Hepatocyte (in vitro differentiated cells): ENCODE measurements around the gene FOXE3. TPM values are rescaled to one million over a fixed set of nuclear protein-coding genes. Genes with fewer than 3 reads are reported as not detected.

ENCODE experiments used
- DNase-seq: peaks from one replicate; pipeline ENCODE4 v3.0.0-alpha.2; 2016; ENCODE audit warnings: low spot score
- H2AFZ ChIP-seq: fragments of 200-600 bp; sonication (generic); 2 replicates; pipeline ENCODE4 v1.6.0; 2016; ENCODE audit warnings: antibody characterized with exemption, mild to moderate bottlenecking
- H3K27ac ChIP-seq: fragments of 200-600 bp; sonication (generic); 2 replicates; pipeline ENCODE4 v1.5.1; 2016; ENCODE audit warnings: mild to moderate bottlenecking
- H3K27me3 ChIP-seq: fragments of 200-600 bp; sonication (generic); 2 replicates; pipeline ENCODE4 v1.6.1; 2016
- H3K36me3 ChIP-seq: fragments of 200-600 bp; sonication (generic); replicated peaks from 2 replicates; pipeline ENCODE4 v1.5.1; 2016; ENCODE audit warnings: low read depth; ENCODE audit not compliant: insufficient read depth
- H3K4me1 ChIP-seq: fragments of 200-600 bp; sonication (generic); 2 replicates; pipeline ENCODE4 v1.5.1; 2016; ENCODE audit warnings: mild to moderate bottlenecking, moderate library complexity; ENCODE audit not compliant: insufficient read depth
- H3K4me2 ChIP-seq: fragments of 200-600 bp; sonication (generic); 2 replicates; pipeline ENCODE4 v1.6.0; 2016
- H3K4me3 ChIP-seq: fragments of 200-600 bp; sonication (generic); 2 replicates; pipeline ENCODE4 v1.5.1; 2016; ENCODE audit warnings: mild to moderate bottlenecking
- H3K79me2 ChIP-seq: fragments of 200-600 bp; sonication (generic); 2 replicates; pipeline ENCODE4 v1.6.0; 2017; ENCODE audit warnings: mild to moderate bottlenecking
- H3K9me2 ChIP-seq: fragments of 200-600 bp; sonication (generic); replicated peaks from 2 replicates; pipeline ENCODE4 v1.6.0; 2017; ENCODE audit warnings: mild to moderate bottlenecking; ENCODE audit not compliant: insufficient read depth
- H3K9me3 ChIP-seq: fragments of 200-600 bp; sonication (generic); 2 replicates; pipeline ENCODE4 v1.5.1; 2016; ENCODE audit warnings: low read depth, mild to moderate bottlenecking
- H4K20me1 ChIP-seq: fragments of 200-600 bp; sonication (generic); 2 replicates; pipeline ENCODE4 v1.6.0; 2016; ENCODE audit warnings: mild to moderate bottlenecking; ENCODE audit not compliant: insufficient read depth, poor library complexity, severe bottlenecking
- EZH2 ChIP-seq: fragments of 200-600 bp; sonication (generic); IDR thresholded peaks from 2 replicates; pipeline ENCODE4 v1.6.1; 2016; ENCODE audit warnings: antibody characterized with exemption, mild to moderate bottlenecking, borderline replicate concordance
- EZH2phosphoT487 ChIP-seq: fragments of 200-600 bp; sonication (generic); IDR thresholded peaks from one replicate; pipeline ENCODE4 v1.6.1; 2018; ENCODE audit warnings: antibody characterized with exemption, mild to moderate bottlenecking, low read depth, moderate library complexity; ENCODE audit not compliant: unreplicated experiment, severe bottlenecking
- WGBS: methylation state at CpG from one replicate; pipeline ENCODE4 v1.1.6; 2016; ENCODE audit warnings: low lambda C conversion rate; ENCODE audit errors: missing lambda C conversion rate; 5-methylcytosine and 5-hydroxymethylcytosine counted together
- polyA plus RNA-seq: library from polyadenylated mRNA; unstranded; fragments of >200 nt; fragmentation: Nextera tagmentation; extraction: Ambion mirVana; gene quantifications from 2 replicates; pipeline ENCODE4 v1.2.1, GENCODE V29; 2016
- total RNA-seq: library from RNA; depleted of rRNA; stranded (reverse); fragments of >200 nt; gene quantifications from 2 replicates; pipeline ENCODE4 v1.2.3, GENCODE V29; 2014
- TF ChIP-seq, protein P1 (sequence below): fragments of 200-600 bp; sonication (generic); IDR thresholded peaks from 2 replicates; pipeline ENCODE4 v1.5.1; 2016; ENCODE audit warnings: antibody characterized with exemption, mild to moderate bottlenecking; ENCODE audit not compliant: poor library complexity

Gene FOXE3
- total and polyA plus RNA-seq, 2 experiments from 2014 or later: not detected

DNA sequence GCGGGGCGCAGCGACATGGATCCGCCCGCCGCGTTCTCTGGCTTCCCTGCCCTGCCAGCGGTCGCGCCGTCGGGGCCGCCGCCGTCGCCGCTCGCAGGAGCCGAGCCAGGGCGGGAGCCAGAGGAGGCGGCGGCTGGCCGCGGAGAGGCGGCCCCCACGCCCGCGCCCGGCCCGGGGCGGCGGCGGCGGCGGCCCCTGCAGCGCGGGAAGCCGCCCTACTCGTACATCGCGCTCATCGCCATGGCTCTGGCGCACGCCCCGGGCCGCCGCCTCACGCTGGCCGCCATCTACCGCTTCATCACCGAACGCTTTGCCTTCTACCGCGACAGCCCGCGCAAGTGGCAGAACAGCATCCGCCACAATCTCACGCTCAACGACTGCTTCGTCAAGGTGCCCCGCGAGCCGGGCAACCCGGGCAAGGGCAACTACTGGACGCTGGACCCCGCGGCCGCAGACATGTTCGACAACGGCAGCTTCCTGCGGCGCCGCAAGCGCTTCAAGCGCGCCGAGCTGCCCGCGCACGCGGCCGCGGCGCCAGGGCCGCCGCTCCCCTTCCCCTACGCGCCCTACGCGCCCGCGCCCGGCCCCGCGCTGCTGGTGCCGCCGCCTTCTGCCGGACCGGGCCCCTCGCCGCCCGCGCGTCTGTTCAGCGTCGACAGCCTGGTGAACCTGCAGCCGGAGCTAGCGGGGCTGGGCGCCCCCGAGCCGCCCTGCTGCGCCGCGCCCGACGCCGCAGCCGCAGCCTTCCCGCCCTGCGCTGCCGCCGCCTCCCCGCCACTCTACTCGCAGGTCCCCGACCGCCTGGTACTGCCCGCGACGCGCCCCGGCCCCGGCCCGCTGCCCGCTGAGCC, 459 bp downstream of the FOXE3 start:
- Histone ChIP-seq H2AFZ (no peak overlapping the region), H3K4me2 (peak overlapping the region; percentile 93), H3K9me3 (no peaks in the 10 kb centered on the region), H4K20me1 (no peaks in the 10 kb centered on the region), H3K27me3 (peaks cover 72% of the 10 kb centered on the region), H3K9me2 (no peaks in the 10 kb centered on the region), H3K36me3 (no peaks in the 10 kb centered on the region), H3K4me3 (no peak overlapping the region), H3K27ac (no peak overlapping the region), H3K4me1 (no peaks in the 10 kb centered on the region), H3K79me2 (no peaks in the 10 kb centered on the region)
- TF ChIP-seq EZH2 (no peak), EZH2phosphoT487 (no peak)
- TF ChIP-seq, protein P1, sequence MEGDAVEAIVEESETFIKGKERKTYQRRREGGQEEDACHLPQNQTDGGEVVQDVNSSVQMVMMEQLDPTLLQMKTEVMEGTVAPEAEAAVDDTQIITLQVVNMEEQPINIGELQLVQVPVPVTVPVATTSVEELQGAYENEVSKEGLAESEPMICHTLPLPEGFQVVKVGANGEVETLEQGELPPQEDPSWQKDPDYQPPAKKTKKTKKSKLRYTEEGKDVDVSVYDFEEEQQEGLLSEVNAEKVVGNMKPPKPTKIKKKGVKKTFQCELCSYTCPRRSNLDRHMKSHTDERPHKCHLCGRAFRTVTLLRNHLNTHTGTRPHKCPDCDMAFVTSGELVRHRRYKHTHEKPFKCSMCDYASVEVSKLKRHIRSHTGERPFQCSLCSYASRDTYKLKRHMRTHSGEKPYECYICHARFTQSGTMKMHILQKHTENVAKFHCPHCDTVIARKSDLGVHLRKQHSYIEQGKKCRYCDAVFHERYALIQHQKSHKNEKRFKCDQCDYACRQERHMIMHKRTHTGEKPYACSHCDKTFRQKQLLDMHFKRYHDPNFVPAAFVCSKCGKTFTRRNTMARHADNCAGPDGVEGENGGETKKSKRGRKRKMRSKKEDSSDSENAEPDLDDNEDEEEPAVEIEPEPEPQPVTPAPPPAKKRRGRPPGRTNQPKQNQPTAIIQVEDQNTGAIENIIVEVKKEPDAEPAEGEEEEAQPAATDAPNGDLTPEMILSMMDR: no peak
- no peak for DNase-seq
- WGBS: 3% methylated on average over 55 of the region's 134 CpGs

- WGBS: 43% methylated on average over 18 of the region's 39 CpGs
- no peak for DNase-seq
- H3K9me3 ChIP-seq: no peaks in the 10 kb centered on the region
- no peaks in the 10 kb centered on the region for H3K79me2 ChIP-seq
- TF ChIP-seq EZH2phosphoT487: peak; percentile 40
- TF ChIP-seq EZH2: peak; percentile 82
- TF ChIP-seq, protein P1: no peak
- peak overlapping the region; percentile 93 for H3K4me2 ChIP-seq
- H3K27me3 ChIP-seq: peaks cover 75% of the 10 kb centered on the region
- H3K4me3 ChIP-seq: no peak overlapping the region
- H3K27ac ChIP-seq: no peak overlapping the region
- H4K20me1 ChIP-seq: no peaks in the 10 kb centered on the region
- no peaks in the 10 kb centered on the region for H3K9me2 ChIP-seq
- H2AFZ ChIP-seq: no peak overlapping the region
- no peaks in the 10 kb centered on the region for H3K36me3 ChIP-seq
- H3K4me1 ChIP-seq: no peaks in the 10 kb centered on the region
Measured at GRCh38 chr1:47417170-47418044, 1.3 kb downstream of the FOXE3 start.

GRCh38 chr1:47418122-47418521, 2.0 kb downstream of the FOXE3 start:
- Histone ChIP-seq H3K27ac (no peak overlapping the region), H2AFZ (no peak overlapping the region), H3K4me2 (no peak overlapping the region), H3K9me3 (no peaks in the 10 kb centered on the region), H3K36me3 (no peaks in the 10 kb centered on the region), H3K9me2 (no peaks in the 10 kb centered on the region), H4K20me1 (no peaks in the 10 kb centered on the region), H3K79me2 (no peaks in the 10 kb centered on the region), H3K4me3 (no peak overlapping the region), H3K4me1 (no peaks in the 10 kb centered on the region), H3K27me3 (peaks cover 75% of the 10 kb centered on the region)
- TF ChIP-seq EZH2phosphoT487: no peak
- TF ChIP-seq EZH2: no peak
- TF ChIP-seq, protein P1: no peak
- 82% methylated on average over 2 of the region's 2 CpGs for WGBS
- DNase-seq: no peak
